RPMI7951 (cell line): ENCODE measurements around the gene TM4SF1. TPM values are rescaled to one million over a fixed set of nuclear protein-coding genes. Genes with fewer than 3 reads are reported as not detected.

Experiments
- total RNA-seq: library from RNA; depleted of rRNA; stranded (reverse); fragments of >200 nt; shearing (Covaris generic); gene quantifications from 2 replicates; pipeline ENCODE4 v1.2.3, GENCODE V29; 2014; rRNA removed

The TM4SF1 gene
- total RNA-seq, 1 experiment from 2014 or later = 94.1 TPM

Other genes starting within 250 kb of the TM4SF1 start
- 40.5 and 50.3 TPM in 2 replicates for gene HPS3, start 248.0 kb downstream of the TM4SF1 start, total RNA-seq
- gene CP, start 155.8 kb downstream of the TM4SF1 start, total RNA-seq = 0.39 TPM in 1 of 2 replicates, not detected in the other
- 5.2 and 5.8 TPM in 2 replicates for gene TM4SF18, start 44.0 kb downstream of the TM4SF1 start, total RNA-seq
- not detected in 2 replicates for gene TM4SF4, start 97.0 kb upstream of the TM4SF1 start, total RNA-seq